GM12874 (cell line): ENCODE measurements around the gene CHAC2.

ENCODE experiments used
- CTCF ChIP-seq: IDR thresholded peaks from 2 replicates; pipeline ENCODE4 v1.5.1; 2011; ENCODE audit warnings: low read depth, mild to moderate bottlenecking, control low read depth, low read length, moderate library complexity; ENCODE audit not compliant: insufficient read depth

The CHAC2 gene

GRCh38 chr2:53740170-53740569 lies 27.4 kb upstream of the CHAC2 start:
- TF ChIP-seq CTCF, result no peak

DNA sequence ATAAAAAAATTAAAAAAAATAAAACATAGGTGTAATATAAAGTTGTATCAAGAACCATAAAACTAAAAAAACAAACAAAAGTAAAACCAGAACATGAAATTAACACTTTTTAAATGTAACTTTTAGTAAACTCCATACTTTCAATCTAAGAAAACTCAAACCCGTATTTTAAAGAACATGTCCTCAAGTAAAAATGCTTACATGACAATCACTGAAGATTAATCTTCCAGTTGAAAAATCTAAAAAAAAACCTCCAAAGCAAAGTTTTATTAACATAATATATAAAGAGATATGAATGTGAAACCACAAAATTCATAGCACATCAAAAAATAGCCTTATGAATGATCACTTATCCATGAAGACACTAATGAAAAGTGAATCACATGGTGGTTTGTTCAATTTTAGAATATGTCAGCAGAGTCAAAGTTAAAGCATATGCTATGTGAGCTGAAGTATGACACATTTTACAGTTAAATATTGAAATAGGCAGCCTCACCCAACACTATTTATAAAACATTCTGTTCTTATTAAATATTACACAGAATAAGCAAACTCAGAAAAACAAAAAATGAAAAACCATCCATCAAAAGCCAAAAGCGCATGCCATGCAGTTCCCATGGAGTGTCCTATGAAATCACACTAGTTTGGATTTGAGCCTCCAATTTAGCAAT lies 23.1 kb upstream of the CHAC2 start:
- TF ChIP-seq CTCF, result no peak

- no peak for TF ChIP-seq CTCF
These were observed 17.4 kb upstream of the CHAC2 start for GRCh38 chr2:53750041-53750768.

GRCh38 chr2:53751728-53752127 lies 15.9 kb upstream of the CHAC2 start:
- no peak for TF ChIP-seq CTCF

- TF ChIP-seq CTCF, result no peak
These were observed 15.2 kb upstream of the CHAC2 start for GRCh38 chr2:53752385-53752784.

GRCh38 chr2:53753041-53753440 lies 14.6 kb upstream of the CHAC2 start:
- no peak for TF ChIP-seq CTCF

- no peak for TF ChIP-seq CTCF
These were observed 12.5 kb upstream of the CHAC2 start for GRCh38 chr2:53755121-53755520.
